HG03442 (cell line): ENCODE measurements around the gene PIH1D1.
"Not testable (repeated sequence)": the region's sequence is repeated elsewhere in the genome, so short reads cannot be mapped to it uniquely, and the experiment has no call there.

ENCODE experiments used
- ATAC-seq: cut with Tn5 transposase; IDR thresholded peaks from one replicate; pipeline ENCODE4 v1.9.1; 2021; ENCODE audit warnings: mild to moderate bottlenecking, moderate library complexity; ENCODE audit not compliant: unreplicated experiment

Gene PIH1D1

DNA sequence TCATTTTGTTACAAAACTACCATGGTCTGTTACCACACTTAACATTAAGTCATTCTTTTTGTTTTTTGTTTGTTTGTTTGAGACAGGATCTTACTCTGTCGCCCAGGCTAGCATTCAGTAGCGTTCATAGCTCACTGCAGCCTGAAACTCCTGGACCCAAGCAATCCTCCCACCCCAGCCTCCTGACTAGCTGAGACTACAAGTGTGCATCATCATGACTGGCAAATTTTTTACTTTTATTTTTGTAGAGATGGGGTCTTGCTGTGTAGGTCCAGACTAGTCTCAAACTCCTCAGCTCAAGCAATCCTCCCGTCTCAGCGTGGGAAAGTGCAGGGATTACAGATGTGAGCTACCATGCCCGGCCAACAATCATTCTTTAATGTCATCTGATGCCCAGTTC is 4.7 kb upstream of the PIH1D1 start:
- no peak for ATAC-seq

DNA sequence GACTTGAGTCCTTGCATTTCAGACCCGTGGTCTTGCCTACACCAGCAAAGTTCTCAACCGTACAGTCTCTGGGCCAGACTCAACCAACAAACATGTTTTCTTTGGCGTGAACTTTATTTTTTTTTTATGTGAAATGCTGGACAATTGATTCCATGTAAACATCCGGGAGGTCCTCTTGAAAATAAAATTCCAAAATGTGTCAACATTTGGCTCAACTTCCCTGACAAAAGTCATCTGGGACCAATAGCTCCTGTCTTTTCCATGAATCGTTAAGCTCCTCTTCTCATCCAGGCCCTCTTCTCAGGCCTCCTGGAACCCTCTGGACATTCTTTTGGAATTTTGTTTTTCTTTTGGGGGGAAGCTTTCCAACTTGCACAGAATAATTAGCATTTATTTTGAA is 4.2 kb upstream of the PIH1D1 start:
- ATAC-seq = no peak

DNA sequence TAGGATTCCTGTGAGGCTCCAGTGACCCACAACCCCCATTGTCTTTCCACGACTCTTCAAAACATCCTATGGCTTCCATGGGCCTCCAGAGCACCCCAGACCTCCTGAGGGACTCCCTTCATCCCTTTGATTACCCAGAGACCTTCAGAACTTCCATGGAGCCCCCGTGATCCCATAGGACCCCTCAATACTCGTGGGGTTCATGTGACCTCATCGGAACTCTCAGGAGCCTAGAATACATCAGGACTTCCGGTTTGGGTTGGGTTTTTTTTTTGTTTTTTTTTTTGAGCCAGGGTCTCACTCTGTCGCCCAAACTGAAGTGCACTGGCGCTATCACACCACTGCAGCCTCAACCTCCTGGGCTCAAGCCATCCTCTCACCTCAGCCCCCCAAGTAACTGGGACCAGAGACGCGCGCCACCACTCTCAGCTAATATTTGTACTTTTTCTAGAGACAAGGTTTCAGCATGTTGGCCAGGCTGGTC is 2.2 kb upstream of the PIH1D1 start:
- ATAC-seq = no peak

GRCh38 chr19:49453013-49453756 is 1.6 kb upstream of the PIH1D1 start, which contains the start of gene ALDH16A1:
Gene ALDH16A1 (plus strand): TSS chr19:49453225. CDS start chr19:49453332, 107 bp downstream.
- ATAC-seq = peak; percentile 83

GRCh38 chr19:49450405-49450804 is 1.2 kb downstream of the PIH1D1 start:
- no peak for ATAC-seq

DNA sequence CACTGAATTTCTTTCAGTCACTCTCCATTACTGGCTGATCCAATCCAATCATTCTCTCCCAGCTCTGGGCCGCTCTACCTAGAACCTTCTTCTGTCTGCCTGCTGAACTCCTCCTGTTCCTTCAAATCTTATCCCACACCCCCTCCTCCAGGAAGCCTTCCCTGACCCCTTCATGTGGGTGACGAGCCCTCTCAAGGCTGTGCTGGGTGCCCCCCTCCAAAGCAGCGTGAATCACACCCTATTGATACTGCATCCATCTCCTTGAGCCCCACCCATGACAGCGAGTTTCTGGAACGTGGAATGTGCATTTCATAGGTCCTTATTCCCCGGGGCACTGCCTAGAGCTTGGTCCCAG is 3.2 kb downstream of the PIH1D1 start:
- ATAC-seq = no peak

GRCh38 chr19:49447485-49448431 is 3.9 kb downstream of the PIH1D1 start:
- no peak for ATAC-seq

DNA sequence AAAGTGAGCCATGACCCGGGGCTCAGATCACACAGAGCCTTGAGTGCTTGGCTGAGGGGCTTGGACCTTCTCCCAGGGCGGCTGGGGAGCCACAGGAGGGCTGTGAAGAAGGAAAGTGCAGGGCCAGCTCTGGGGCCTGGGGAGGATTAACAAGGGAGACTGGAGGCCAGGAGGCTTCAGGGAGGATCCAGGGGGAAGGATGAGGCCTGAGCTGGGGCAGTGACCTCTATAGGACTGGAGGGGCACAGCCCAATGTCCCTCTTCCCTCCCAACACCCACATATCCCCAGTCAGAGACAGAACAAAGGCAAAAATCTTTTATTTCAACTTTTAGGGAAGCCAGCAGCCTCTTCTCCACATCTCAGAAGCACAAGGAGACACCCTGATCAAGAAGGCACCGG is 5.6 kb downstream of the PIH1D1 start:
- ATAC-seq = no peak

- not testable (repeated sequence) for ATAC-seq
These were observed 7.4 kb downstream of the PIH1D1 start for GRCh38 chr19:49444100-49444700.

- ATAC-seq = peak; percentile 78
These were observed 8.1 kb downstream of the PIH1D1 start for GRCh38 chr19:49443366-49444099.

DNA sequence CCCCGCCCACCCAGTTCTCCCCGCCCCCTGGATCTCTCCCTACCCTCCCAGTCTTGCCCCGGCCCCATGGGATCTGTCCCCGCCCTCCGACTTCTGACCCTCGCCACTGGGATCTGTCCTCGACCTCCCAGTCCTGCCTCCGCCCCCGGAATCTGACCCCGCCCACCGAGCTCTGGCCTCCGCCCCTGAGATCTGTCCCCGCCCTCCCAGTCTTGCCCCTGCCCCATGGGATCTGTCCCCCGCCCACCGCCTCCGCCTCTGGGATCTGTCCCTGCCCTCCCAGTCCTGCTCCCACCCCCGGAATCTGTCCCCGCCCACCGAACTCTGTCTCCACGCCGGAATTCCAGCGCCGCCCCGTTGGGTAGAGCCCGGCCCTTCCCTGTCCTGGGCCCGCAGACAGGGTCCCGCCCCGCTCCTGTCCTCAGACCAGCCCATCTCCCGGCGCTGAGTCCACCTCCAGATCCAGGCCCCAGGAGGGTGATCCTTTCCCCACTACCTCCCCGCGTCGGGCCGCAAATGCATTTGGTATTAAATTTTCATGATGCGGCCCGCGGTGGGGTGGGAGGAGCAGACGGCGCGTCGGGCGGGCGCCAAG is 8.7 kb downstream of the PIH1D1 start:
- ATAC-seq = peak; percentile 7

- ATAC-seq = no peak
These were observed 9.3 kb downstream of the PIH1D1 start for GRCh38 chr19:49442354-49442753.

GRCh38 chr19:49441960-49442350 is 9.7 kb downstream of the PIH1D1 start:
- no peak for ATAC-seq

DNA sequence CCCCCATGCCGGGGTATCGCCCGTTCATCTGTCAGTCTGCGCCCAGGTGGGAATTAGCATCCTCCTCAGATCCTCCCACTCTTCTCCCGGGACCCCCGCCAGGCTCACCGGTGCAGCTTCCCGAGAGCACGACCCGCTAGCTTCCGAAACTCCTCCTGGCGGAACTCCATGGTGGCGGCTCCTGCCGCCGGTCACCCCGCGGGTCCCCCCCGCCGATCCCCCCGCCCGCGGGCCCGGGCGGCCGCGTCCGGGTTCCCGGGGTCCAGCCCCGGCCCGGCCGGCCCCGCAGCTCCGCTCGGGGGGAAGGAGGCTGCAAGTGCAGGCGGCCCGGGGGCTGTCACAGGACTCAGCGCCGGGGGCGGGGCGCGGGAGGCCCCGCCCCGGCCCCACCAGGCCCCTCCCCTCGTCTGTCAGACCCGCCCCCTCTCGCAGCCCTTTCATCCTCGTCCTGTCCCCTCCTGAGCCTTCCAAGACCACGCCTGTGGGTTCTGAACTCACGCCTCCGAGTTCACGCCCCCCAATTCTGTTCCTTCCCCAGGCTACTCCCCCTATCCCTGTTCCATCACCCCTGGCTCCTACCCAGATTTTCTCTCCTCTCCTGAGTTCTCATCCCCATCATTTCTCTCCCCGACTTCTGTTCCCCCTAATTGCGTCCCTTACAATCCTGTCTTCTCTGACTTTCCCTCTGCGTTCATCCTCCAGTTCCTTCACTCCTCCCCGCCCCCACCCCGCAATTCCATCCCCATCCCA is 10.2 kb downstream of the PIH1D1 start, which contains the start of gene SLC17A7:
SLC17A7 (minus strand) TSS at position 318 of the 750 bp plus-strand sequence; CDS start at position 170, 148 bp downstream.
- ATAC-seq = no peak

- no peak for ATAC-seq
These were observed 11.0 kb downstream of the PIH1D1 start for GRCh38 chr19:49440439-49441209.

DNA sequence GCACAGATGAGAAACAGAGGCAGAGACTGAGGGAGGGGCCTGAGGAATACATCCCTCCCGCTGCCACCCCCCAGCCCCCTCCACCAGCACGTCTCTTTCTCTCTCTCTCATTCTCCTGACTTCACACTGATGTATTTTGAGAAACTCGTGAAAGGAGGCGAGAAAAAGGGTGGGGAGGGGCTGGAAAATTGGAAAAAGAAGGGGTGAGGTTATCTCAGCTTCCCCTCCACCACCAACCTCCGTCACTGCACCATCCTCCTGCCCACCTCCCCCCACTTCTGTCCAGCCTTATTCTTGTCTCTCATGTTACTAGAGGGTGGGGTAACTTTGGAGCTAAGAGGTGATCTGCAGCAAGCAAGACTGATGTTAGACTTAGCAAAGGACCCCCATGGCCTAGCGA is 11.8 kb downstream of the PIH1D1 start:
- no peak for ATAC-seq

DNA sequence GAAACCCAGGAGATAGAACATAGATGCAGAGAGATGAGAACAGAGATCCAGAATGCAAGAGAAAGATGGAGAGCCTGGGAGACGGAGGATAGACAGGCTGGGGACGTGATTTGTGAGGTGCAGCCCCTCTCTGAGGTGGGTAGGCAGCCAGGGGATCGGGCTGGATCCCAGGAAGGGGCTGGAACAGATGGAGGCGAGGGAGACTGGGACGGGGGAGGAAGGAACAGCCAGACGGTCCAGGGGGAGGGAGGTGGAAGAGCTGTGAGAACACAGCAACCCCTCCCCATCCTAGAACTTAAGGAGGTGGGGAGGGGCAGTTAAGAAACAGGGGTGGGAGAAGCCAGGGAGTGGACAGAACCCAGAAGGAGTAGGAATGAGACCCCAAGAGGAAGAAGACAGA is 13.4 kb downstream of the PIH1D1 start:
- no peak for ATAC-seq

DNA sequence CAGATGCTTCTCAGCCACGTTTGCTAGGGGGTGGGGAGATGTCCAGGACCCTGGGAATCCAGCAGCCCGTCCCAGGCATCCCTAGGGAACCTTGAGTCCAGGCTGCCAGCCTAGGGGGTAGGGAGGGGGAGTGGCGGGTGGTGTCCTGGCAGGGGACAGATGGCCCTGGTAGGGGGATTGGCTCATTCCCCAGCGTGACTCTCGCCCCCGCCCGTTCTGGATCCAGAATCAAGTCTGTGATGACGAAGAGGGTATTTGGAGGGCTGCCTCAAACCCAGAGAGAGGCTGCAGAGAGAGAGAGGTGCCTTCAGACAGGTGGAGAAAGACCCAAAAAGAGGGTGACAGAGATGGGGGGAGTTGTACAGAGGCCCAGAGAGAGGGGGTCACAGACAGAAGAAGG is 14.4 kb downstream of the PIH1D1 start:
- no peak for ATAC-seq
